ENCODE data around the gene URAD. TPM values are rescaled to one million over a fixed set of nuclear protein-coding genes. Genes with fewer than 3 reads are reported as not detected.

Gene URAD
- total and polyA plus RNA-seq, 7 donors = not detected

DNA sequence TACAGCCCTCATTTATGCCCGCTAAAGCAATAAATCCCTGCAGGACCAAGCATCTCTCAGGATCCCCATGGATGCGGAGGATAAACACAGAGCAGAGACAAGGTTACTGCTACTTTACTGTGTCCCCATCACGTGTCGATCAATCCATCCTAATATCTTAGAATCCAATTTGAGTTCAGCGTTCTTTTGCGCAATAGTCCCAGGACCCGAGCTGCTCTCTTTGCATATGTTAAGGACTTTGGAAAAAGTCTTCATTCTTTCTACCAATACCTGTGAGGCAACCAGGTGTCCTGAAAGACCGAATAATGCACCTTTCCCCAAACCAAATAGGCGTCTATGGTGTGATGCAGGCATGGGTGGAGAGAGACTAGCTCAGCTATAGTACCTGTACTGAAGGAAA, 38.0 kb upstream of the URAD start:
- Histone ChIP-seq H3K4me3 (no peak overlapping the region), H3K36me3 (ENCODE audit: insufficient read depth in 1 of 2, low read depth in 1 of 2) (no peaks in the 10 kb centered on the region), H3K27me3 (ENCODE audit: insufficient read depth in 3 of 3, low read length in 2 of 3) (no peaks in the 10 kb centered on the region), H3K9me3 (no peaks in the 10 kb centered on the region), H3K4me1 (no peaks in the 10 kb centered on the region), H3K27ac (no peak overlapping the region)
- intact Hi-C loops (cut with DNase I) = no loop called here
- WGBS, 3 donors = 90 to 93% (median 91%) methylated on average over 9 of the region's 9 CpGs
- ATAC-seq (no peak), DNase-seq (no peak)
- TF ChIP-seq, protein P1, sequence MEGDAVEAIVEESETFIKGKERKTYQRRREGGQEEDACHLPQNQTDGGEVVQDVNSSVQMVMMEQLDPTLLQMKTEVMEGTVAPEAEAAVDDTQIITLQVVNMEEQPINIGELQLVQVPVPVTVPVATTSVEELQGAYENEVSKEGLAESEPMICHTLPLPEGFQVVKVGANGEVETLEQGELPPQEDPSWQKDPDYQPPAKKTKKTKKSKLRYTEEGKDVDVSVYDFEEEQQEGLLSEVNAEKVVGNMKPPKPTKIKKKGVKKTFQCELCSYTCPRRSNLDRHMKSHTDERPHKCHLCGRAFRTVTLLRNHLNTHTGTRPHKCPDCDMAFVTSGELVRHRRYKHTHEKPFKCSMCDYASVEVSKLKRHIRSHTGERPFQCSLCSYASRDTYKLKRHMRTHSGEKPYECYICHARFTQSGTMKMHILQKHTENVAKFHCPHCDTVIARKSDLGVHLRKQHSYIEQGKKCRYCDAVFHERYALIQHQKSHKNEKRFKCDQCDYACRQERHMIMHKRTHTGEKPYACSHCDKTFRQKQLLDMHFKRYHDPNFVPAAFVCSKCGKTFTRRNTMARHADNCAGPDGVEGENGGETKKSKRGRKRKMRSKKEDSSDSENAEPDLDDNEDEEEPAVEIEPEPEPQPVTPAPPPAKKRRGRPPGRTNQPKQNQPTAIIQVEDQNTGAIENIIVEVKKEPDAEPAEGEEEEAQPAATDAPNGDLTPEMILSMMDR (IDR thresholded peaks at IDR 0.05) = no peak

GRCh38 chr13:28022848-28023518, 34.5 kb upstream of the URAD start:
- Histone ChIP-seq H3K9me3 (no peaks in the 10 kb centered on the region), H3K4me1 (no peaks in the 10 kb centered on the region), H3K36me3 (ENCODE audit: insufficient read depth in 1 of 2, low read depth in 1 of 2) (no peaks in the 10 kb centered on the region), H3K4me3 (no peak overlapping the region), H3K27ac (no peak overlapping the region), H3K27me3 (ENCODE audit: insufficient read depth in 3 of 3, low read length in 2 of 3) (no peaks in the 10 kb centered on the region)
- ATAC-seq (no peak), DNase-seq (no peak)
- 32 to 38% (median 32%) methylated on average over 9 of the region's 9 CpGs for WGBS, 3 donors
- TF ChIP-seq, protein P1 (IDR thresholded peaks at IDR 0.05) = no peak
- intact Hi-C loops (cut with DNase I) = no loop called here

- DNase-seq (no peak), ATAC-seq (no peak)
- 33 to 42% (median 42%) methylated on average over 3 of the region's 3 CpGs for WGBS, 3 donors
- TF ChIP-seq, protein P1 (IDR thresholded peaks at IDR 0.05) = no peak
- H3K36me3 ChIP-seq (ENCODE audit: insufficient read depth in 1 of 2, low read depth in 1 of 2) = no peaks in the 10 kb centered on the region
- H3K27ac ChIP-seq = no peak overlapping the region
- H3K4me3 ChIP-seq = no peak overlapping the region
- H3K27me3 ChIP-seq (ENCODE audit: insufficient read depth in 3 of 3, low read length in 2 of 3) = peaks cover 0 to 7% (median 3%) of the 10 kb centered on the region in 3 donors
- intact Hi-C loops (cut with DNase I) = no loop called here
- no peaks in the 10 kb centered on the region for H3K9me3 ChIP-seq
- no peaks in the 10 kb centered on the region for H3K4me1 ChIP-seq
Measured at GRCh38 chr13:28014301-28014700, 25.8 kb upstream of the URAD start.

DNA sequence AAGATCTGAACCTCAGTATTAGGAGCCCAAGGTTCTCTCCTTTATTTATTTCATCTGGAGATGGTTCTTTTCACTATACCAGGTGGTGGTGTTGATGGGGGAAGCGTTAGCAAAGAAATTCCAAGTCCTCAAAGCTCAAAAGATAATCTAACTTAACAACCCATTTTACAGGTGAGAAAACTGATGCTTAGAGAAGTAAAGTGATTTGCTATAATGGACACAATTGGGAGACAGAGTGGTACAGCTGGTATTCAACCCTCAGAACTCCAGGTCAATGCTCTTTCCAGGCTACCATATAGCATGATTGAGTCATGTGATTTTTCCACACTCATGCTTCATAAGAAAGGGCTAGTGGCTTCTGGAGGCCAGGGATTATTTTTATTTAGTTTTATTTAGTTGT, 25.0 kb upstream of the URAD start:
- 88 to 96% (median 88%) methylated on average over 1 of the region's 1 CpG for WGBS, 3 donors
- ATAC-seq = no peak
- no peaks in the 10 kb centered on the region for H3K9me3 ChIP-seq

More for the DNA sequence above, 25.0 kb upstream of the URAD start:
- no peaks in the 10 kb centered on the region for H3K4me1 ChIP-seq
- peaks cover 0 to 7% (median 3%) of the 10 kb centered on the region in 3 donors for H3K27me3 ChIP-seq (ENCODE audit: insufficient read depth in 3 of 3, low read length in 2 of 3)
- no peak overlapping the region for H3K4me3 ChIP-seq
- intact Hi-C loops (cut with DNase I) = no loop called here
- TF ChIP-seq, protein P1 (IDR thresholded peaks at IDR 0.05) = no peak
- H3K36me3 ChIP-seq (ENCODE audit: insufficient read depth in 1 of 2, low read depth in 1 of 2) = no peaks in the 10 kb centered on the region
- no peak for DNase-seq
- no peak overlapping the region for H3K27ac ChIP-seq

Measured in psoas muscle (tissue), 8 donors.